Activated CD8-positive, alpha-beta memory T cell treated with anti-CD3 and anti-CD28 coated beads, Interleukin-2, amount 10 ng/mL, durations not matched to agents 7 days and 5 days (primary cell): Measurements from ENCODE around the gene MCL1. TPM values are rescaled to one million over a fixed set of nuclear protein-coding genes. Genes with fewer than 3 reads are reported as not detected.
A peak's percentile ranks its signal among the peaks of the same experiment; 100 is the strongest.
"Not testable (repeated sequence)": the region's sequence is repeated elsewhere in the genome, so short reads cannot be mapped to it uniquely, and the experiment has no call there.

ENCODE experiments used
- ATAC-seq: fragments of 150-1000 bp; cut with Tn5 transposase; one replicate; pipeline ENCODE4 v1.10.0; 2021; ENCODE audit warnings: moderate library complexity
- CTCF ChIA-PET: fragments of 350-600 bp; sonication (Branson Sonifier 250); formaldehyde crosslinking; loops from one replicate; lab custom pipeline; 2021; ENCODE audit warnings: antibody characterized with exemption; lab: Charles Lee
- DNase-seq: peaks from one replicate; pipeline ENCODE4 v3.0.0-alpha.2; 2020
- H3K27ac Mint-ChIP-seq: one replicate; pipeline ENCODE4 v1.8.0; 2021; ENCODE audit warnings: mild to moderate bottlenecking, mixed read lengths
- H3K27me3 Mint-ChIP-seq: one replicate; pipeline ENCODE4 v1.8.0; 2021; ENCODE audit warnings: mixed read lengths
- H3K36me3 Mint-ChIP-seq: one replicate; pipeline ENCODE4 v1.8.0; 2021; ENCODE audit warnings: mild to moderate bottlenecking, mixed read lengths
- H3K4me1 Mint-ChIP-seq: one replicate; pipeline ENCODE4 v1.8.0; 2021; ENCODE audit warnings: mixed read lengths
- H3K4me3 Mint-ChIP-seq: one replicate; pipeline ENCODE4 v1.8.0; 2021; ENCODE audit warnings: mild to moderate bottlenecking, moderate library complexity, mixed read lengths
- H3K9me3 Mint-ChIP-seq: one replicate; pipeline ENCODE4 v1.8.0; 2022; ENCODE audit warnings: low read depth, mixed read lengths
- total RNA-seq, 2 experiments: library from RNA; stranded (reverse); gene quantifications; one replicate each; pipeline ENCODE4 v1.2.3, GENCODE V29; 2021

Gene MCL1
- total RNA-seq, 2 experiments from 2014 or later: 373 to 408 TPM

DNA sequence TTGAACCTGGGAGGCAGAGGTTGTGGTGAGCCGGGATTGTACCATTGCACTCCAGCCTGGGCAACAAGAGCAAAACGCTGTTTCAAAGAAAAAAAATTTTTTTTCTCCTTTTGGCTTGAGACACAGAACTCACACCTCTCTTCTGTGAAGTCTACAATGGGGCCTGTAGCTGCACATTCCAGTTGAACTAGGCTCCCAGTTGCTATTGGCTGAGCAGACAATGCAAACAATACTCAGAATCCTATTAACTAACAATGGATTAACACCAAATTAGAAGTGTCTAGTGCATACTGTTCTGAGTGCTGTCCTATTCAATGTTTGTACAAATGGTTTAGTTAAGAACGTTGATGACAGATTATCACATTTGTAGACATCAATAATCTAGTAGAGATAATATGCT lies 17.6 kb upstream of the MCL1 start:
- H3K36me3 Mint-ChIP-seq: peaks cover 5% of the 10 kb centered on the region
- H3K27ac Mint-ChIP-seq: no peak overlapping the region
- peaks cover 10% of the 10 kb centered on the region for H3K4me1 Mint-ChIP-seq
- H3K9me3 Mint-ChIP-seq: no peaks in the 10 kb centered on the region
- H3K4me3 Mint-ChIP-seq: no peak overlapping the region
- DNase-seq: no peak
- ATAC-seq: no peak
- H3K27me3 Mint-ChIP-seq: no peaks in the 10 kb centered on the region
- CTCF ChIA-PET: no interaction called here

DNA sequence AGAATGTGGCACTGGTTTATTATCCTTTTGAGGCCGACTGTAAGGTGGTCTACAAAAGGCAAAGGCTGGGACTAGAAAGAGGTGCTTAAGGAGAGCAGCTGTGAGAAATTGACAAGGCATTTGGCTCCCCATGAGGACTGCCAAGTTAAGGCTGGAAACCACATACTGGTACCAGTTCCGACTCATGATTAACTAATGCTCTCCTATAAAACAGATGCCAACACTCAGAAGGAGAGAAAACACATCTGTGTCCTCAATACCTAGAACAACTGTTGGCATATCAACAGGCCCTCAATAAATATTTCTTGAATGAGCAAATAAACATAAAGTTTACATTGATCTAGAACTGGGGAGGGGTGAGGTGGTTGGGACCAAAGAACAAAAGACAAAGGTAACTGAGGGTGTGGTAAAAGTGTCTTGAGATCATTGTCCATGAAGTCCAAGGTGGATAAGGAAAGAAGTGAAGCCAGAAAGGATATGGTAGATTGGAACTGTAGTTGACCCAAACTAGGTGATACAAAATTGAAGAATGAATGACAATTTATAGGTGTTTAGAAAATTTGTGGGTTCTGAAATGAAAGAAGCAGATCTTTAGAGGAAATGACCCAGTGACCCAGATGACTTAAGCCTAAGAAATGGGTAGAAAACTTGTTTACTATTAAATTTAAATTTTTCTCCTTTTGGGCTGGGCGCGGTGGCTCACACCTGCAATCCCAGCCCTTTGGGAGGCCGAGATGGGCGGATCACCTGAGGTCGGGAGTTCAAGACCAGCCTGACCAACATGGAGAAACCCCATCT lies 16.9 kb upstream of the MCL1 start:
- Mint-ChIP-seq H3K36me3 (peaks cover 8% of the 10 kb centered on the region), H3K27ac (no peak overlapping the region), H3K9me3 (no peaks in the 10 kb centered on the region), H3K4me3 (no peak overlapping the region), H3K27me3 (no peaks in the 10 kb centered on the region), H3K4me1 (peaks cover 10% of the 10 kb centered on the region)
- ATAC-seq: no peak
- CTCF ChIA-PET: no interaction called here
- DNase-seq: no peak

DNA sequence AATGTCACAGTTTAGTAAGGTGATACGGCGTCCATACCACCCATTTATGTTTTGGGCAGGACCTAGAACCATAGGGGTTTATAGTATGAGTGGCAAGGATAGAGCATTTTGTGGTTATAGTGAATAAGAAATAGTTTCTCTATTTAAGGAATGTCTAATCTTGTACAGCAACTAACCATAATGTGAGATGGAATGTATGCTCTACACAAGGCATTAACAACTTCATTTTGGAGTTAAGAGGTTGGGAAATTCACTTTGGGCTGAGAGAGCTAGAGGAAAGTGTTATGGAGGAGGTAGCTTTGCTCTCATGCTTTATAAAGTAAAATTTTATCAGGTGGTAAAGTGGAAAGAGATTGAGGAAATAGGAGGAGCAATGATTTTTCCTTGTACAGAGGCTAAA lies 3.0 kb upstream of the MCL1 start:
- no peaks in the 10 kb centered on the region for H3K27me3 Mint-ChIP-seq
- peaks cover 16% of the 10 kb centered on the region for H3K4me1 Mint-ChIP-seq
- peaks cover 24% of the 10 kb centered on the region for H3K36me3 Mint-ChIP-seq
- CTCF ChIA-PET: interaction anchor here (0.9 to 3.6 kb wide), 4 partner anchors 18 to 36 kb away, joined by 3 to 20 read pairs (median 3); no protein-coding TSS in a partner anchor
- no peak overlapping the region for H3K27ac Mint-ChIP-seq
- DNase-seq (no peak), ATAC-seq (no peak)
- no peak overlapping the region for H3K4me3 Mint-ChIP-seq
- no peaks in the 10 kb centered on the region for H3K9me3 Mint-ChIP-seq

DNA sequence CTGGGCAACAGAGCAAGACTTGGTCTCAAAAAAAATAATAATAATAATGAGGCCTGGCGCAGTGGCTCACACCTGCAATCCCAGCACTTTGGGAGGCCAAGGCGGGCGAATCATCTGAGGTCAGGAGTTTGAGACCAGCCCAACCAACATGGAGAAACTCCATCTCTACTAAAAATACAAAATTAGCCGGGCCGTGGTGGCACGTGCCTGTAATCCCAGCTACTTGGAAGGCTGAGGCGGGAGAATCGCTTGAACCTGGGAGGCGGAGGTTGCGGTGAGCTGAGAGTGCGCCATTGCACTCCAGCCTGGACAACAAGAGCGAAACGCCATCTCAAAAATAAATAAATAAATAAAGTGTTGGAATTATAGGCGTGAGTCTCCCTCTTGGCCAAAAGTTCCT lies 2.6 kb upstream of the MCL1 start:
- DNase-seq, H3K9me3 Mint-ChIP-seq, H3K27ac Mint-ChIP-seq, H3K27me3 Mint-ChIP-seq, H3K4me3 Mint-ChIP-seq, ATAC-seq: not testable (repeated sequence)
- Mint-ChIP-seq H3K36me3 (peaks cover 28% of the 10 kb centered on the region), H3K4me1 (peaks cover 16% of the 10 kb centered on the region)
- CTCF ChIA-PET: interaction anchor here (3.6 to 15.0 kb wide), 2 partner anchors 19 to 21 kb away, joined by 20 to 297 read pairs; no protein-coding TSS in a partner anchor

DNA sequence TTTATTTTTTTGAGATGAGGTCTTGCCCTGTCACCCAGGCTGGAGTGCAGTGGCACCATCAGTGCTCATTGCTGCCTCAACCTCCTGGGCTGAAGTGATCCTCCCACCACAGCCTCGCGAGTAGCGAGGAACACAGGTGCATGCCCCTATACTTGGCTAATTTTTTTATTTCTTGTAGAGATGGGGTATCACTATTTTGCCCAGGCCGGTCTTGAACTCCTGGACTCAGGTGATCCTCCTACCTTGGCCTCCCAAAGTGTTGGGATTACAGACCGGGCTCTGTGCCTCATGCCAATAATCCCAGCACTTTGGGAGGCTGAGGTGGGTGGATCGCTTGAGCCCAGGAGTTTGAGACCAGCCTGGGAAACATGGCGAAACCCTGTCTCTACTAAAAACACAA lies 2.0 kb upstream of the MCL1 start:
- CTCF ChIA-PET: interaction anchor here (15.0 kb wide), 1 partner anchor 18 kb away, joined by 297 read pairs; no protein-coding TSS in a partner anchor
- Mint-ChIP-seq H3K36me3 (peaks cover 33% of the 10 kb centered on the region), H3K4me1 (peaks cover 16% of the 10 kb centered on the region)
- H3K9me3 Mint-ChIP-seq, ATAC-seq, DNase-seq, H3K4me3 Mint-ChIP-seq, H3K27me3 Mint-ChIP-seq, H3K27ac Mint-ChIP-seq: not testable (repeated sequence)

DNA sequence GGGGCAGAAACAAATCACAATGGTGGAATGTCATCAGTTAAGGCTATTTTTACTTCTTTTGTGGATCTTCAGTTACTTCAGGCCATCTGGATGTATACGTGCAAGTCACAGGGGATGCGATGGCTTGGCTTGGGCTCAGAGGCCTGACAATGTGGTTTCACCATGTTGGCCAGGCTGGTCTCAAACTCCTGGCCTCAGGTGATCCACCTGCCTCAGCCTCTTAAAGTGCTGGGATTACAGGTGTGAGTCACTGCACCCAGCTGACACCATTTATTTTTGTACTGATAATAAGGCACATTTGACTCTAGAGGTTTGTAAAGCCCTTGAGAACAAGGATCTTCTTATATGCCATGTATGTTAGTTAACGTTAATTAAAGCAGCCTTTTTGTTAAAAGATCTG lies 1.6 kb upstream of the MCL1 start:
- CTCF ChIA-PET: interaction anchor here (1.4 to 15.0 kb wide), 3 partner anchors 18 to 325 kb away, joined by 3 to 297 read pairs (median 5); no protein-coding TSS in a partner anchor
- not testable (repeated sequence) for ATAC-seq

DNA sequence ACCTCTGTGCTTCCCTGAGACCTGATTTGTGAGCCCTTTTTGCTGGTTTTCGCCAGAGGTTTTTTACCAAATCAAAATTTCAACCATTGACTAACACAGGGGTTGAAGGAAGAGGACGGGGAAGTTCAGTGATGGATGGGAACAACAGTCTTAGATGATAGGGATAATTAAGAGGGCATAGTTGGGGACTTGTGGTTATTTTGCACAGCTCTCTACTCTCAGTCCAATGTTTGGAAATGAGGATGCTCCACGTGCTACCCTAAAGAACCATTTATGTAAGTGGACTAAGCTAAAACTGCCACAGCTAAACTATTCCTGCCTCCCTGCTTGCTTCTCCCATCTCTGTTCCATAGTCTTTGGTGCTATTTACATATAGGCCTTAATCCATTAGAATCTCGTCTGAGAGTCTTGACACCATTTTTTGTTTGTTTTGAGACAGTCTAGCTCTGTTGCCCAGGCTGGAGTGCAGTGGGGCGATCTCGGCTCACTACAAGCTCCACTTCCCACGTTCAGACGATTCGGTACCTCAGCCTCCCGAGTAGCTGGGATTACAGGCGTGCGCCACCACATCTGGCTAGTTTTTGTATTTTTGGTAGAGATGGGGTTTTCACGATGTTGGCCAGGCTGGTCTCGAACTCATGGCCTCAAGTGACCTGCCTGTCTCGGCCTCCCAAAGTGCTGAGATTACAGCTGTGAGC lies 684 bp upstream of the MCL1 start:
- peak overlapping the region; percentile 96 for H3K27ac Mint-ChIP-seq
- H3K27me3 Mint-ChIP-seq: no peaks in the 10 kb centered on the region
- peaks cover 24% of the 10 kb centered on the region for H3K4me1 Mint-ChIP-seq
- peaks cover 45% of the 10 kb centered on the region for H3K36me3 Mint-ChIP-seq
- H3K4me3 Mint-ChIP-seq: peak overlapping the region; percentile 83
- no peak for DNase-seq
- peak; percentile 0 for ATAC-seq
- no peaks in the 10 kb centered on the region for H3K9me3 Mint-ChIP-seq
- CTCF ChIA-PET: interaction anchor here (1.0 to 15.0 kb wide), 12 partner anchors 10 to 346 kb away, joined by 3 to 297 read pairs (median 4); partner anchors contain the start of genes ENSA and SETDB1

More for the DNA sequence above, 1.6 kb upstream of the MCL1 start:
- Mint-ChIP-seq H3K27ac (peak overlapping the region; percentile 96), H3K36me3 (peaks cover 38% of the 10 kb centered on the region), H3K4me3 (peak overlapping the region; percentile 83), H3K4me1 (peaks cover 17% of the 10 kb centered on the region)
- H3K9me3 Mint-ChIP-seq, H3K27me3 Mint-ChIP-seq, DNase-seq: not testable (repeated sequence)

DNA sequence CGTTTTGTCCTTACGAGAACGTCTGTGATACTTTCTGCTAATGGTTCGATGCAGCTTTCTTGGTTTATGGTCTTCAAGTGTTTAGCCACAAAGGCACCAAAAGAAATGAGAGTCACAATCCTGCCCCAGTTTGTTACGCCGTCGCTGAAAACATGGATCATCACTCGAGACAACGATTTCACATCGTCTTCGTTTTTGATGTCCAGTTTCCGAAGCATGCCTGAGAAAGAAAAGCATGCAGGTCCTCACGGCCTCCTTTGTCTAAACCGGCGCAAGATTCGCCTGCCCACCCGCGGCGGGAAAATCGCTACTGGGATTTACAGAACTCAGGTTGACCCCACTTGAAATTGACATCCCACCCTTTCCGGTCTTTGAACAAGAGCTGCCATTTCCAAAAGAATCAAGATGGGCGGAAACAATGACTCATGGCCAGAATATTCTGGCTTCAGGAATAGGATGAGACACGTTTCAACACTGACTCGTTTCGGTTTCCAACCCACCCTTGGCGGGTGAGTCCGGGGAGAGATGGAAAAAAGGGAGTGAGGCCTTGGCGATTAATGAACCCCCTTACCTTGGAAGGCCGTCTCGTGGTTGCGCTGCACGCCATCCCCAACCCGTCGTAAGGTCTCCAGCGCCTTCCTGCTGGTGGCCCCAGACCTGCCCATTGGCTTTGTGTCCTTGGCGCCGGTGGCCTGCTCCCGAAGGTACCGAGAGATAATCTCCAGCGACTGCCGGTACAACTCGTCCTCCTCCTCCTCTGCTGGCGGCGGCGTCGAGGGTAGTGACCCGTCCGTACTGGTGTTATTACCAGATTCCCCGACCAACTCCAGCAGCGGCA lies 919 bp downstream of the MCL1 start:
- Mint-ChIP-seq H3K36me3 (peaks cover 57% of the 10 kb centered on the region), H3K4me1 (peaks cover 38% of the 10 kb centered on the region), H3K27me3 (no peaks in the 10 kb centered on the region), H3K27ac (peak overlapping the region; percentile 97), H3K9me3 (no peaks in the 10 kb centered on the region), H3K4me3 (peak overlapping the region; percentile 99)
- CTCF ChIA-PET: interaction anchor here (0.9 to 15.0 kb wide), 6 partner anchors 8 to 41 kb away, joined by 3 to 297 read pairs (median 4); no protein-coding TSS in a partner anchor
- DNase-seq: peak; percentile 73
- ATAC-seq: peak; percentile 6

DNA sequence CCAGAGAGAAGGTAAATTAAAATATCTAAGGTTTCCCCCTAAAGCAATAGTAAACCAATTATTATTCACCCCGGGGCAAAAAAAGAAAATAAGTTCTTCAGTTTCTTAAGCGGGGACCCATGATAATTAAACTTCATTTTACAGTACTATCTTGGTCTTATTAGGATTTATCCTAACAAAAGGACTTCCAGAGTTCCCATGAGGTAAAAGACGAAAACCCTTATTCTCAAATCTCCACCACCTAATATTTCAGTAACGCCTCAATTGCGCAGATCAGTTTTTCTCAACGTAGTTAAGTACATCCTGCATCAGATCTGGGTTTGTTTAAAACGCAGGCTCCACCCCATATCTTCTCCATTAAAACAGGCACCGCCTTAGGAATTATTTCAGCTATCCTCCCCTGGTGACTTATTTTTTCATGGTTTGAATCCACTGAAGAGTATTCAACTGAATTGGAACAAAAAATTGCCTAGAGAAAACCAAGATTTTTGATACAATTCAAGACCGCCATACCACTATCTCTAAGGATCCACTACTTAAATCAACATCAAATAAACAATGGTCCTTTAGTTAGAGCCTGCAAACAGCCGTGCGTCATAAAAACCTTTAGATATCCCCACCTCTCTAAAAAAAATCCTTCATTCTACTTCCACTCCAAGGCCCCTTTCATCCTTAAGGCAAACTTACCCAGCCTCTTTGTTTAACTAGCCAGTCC lies 1.7 kb downstream of the MCL1 start:
- Mint-ChIP-seq H3K4me1 (peaks cover 45% of the 10 kb centered on the region), H3K4me3 (peak overlapping the region; percentile 99), H3K27me3 (no peaks in the 10 kb centered on the region), H3K36me3 (peaks cover 65% of the 10 kb centered on the region), H3K27ac (peak overlapping the region; percentile 97), H3K9me3 (no peaks in the 10 kb centered on the region)
- no peak for ATAC-seq
- CTCF ChIA-PET: interaction anchor here (1.0 to 15.0 kb wide), 3 partner anchors 15 to 34 kb away, joined by 3 to 297 read pairs (median 4); no protein-coding TSS in a partner anchor
- DNase-seq: peak; percentile 47

DNA sequence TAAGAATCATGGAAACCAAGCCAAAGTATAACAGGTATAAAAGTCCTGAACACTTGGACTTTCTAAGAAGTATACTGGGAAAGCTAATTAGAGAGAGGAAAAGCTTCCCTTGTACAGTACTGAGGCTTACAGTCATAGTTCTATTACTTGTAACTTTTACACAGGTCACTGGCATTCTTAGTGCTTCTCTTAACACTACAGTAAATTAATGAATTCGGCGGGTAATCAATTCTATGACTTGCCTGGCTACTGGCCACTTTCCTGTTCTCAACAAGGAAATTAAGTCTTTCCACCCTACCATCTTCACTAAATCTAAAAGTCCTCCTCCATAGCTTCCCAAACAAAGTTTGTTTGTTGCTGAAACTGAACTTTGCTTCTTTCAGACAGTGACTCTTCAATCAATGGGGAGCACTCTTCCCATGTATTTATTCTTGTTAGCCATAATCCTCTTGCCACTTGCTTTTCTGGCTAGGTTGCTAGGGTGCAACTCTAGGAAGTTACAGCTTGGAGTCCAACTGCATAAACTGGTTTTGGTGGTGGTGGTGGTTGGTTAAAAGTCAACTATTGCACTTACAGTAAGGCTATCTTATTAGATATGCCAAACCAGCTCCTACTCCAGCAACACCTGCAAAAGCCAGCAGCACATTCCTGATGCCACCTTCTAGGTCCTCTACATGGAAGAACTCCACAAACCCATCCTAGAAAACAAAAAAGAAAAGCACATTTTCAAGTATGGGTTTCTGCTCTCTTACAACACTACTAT lies 2.4 kb downstream of the MCL1 start:
- H3K27ac Mint-ChIP-seq: peak overlapping the region; percentile 97
- peak overlapping the region; percentile 99 for H3K4me3 Mint-ChIP-seq
- no peak for ATAC-seq
- DNase-seq: peak; percentile 42
- H3K36me3 Mint-ChIP-seq: peaks cover 67% of the 10 kb centered on the region
- H3K9me3 Mint-ChIP-seq: no peaks in the 10 kb centered on the region
- no peaks in the 10 kb centered on the region for H3K27me3 Mint-ChIP-seq
- peaks cover 47% of the 10 kb centered on the region for H3K4me1 Mint-ChIP-seq
- CTCF ChIA-PET: interaction anchor here (0.9 to 15.0 kb wide), 3 partner anchors 14 to 41 kb away, joined by 3 to 297 read pairs (median 5); no protein-coding TSS in a partner anchor

DNA sequence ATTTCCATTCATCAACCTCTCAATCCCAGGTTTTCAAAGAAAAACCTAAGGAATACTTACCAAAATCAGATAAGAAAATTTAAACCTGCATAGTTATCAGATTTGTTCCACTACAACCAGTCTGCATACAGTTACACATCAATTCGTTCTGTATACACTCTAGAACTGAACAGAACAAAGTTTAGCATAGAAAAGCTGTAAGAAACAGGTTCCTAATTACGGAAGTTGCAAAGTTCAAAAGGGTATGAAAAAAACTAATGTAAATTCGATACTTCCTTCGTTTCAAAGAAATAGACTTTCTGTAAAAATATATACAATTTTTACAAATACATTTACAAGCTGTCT lies 3.1 kb downstream of the MCL1 start:
- H3K4me3 Mint-ChIP-seq: peak overlapping the region; percentile 99
- no peak for ATAC-seq
- H3K36me3 Mint-ChIP-seq: peaks cover 69% of the 10 kb centered on the region
- CTCF ChIA-PET: interaction anchor here (0.9 to 15.0 kb wide), 4 partner anchors 13 to 44 kb away, joined by 3 to 297 read pairs (median 4); no protein-coding TSS in a partner anchor
- peak overlapping the region; percentile 97 for H3K27ac Mint-ChIP-seq
- H3K27me3 Mint-ChIP-seq: no peaks in the 10 kb centered on the region
- no peaks in the 10 kb centered on the region for H3K9me3 Mint-ChIP-seq
- peaks cover 52% of the 10 kb centered on the region for H3K4me1 Mint-ChIP-seq
- DNase-seq: no peak
